ENCODE data around the gene OR52B6. TPM values are rescaled to one million over a fixed set of nuclear protein-coding genes. Genes with fewer than 3 reads are reported as not detected.

The OR52B6 gene
- total RNA-seq, 2 experiments from 2014 or later: not detected

- POLR2A ChIA-PET: no interaction called here
- ATAC-seq (ENCODE audit: low read depth) (no peak), DNase-seq (no peak)
- Mint-ChIP-seq H3K36me3 (peaks cover 4% of the 10 kb centered on the region), H3K4me1 (no peaks in the 10 kb centered on the region), H3K9me3 (no peaks in the 10 kb centered on the region), H3K4me3 (no peak overlapping the region), H3K27ac (no peak overlapping the region), H3K27me3 (no peaks in the 10 kb centered on the region)
Measured at GRCh38 chr11:5604896-5605295, 24.2 kb downstream of the OR52B6 start.

- no peak for ATAC-seq (ENCODE audit: low read depth)
Measured at GRCh38 chr11:5605849-5606248, 25.2 kb downstream of the OR52B6 start.

GRCh38 chr11:5608808-5609207 is 28.1 kb downstream of the OR52B6 start:
- ATAC-seq (ENCODE audit: low read depth) (no peak), DNase-seq (no peak)
- H3K4me1 Mint-ChIP-seq: peaks cover 7% of the 10 kb centered on the region
- no peak overlapping the region for H3K27ac Mint-ChIP-seq
- H3K36me3 Mint-ChIP-seq: peaks cover 4% of the 10 kb centered on the region
- no peak overlapping the region for H3K4me3 Mint-ChIP-seq
- no peaks in the 10 kb centered on the region for H3K27me3 Mint-ChIP-seq
- POLR2A ChIA-PET: no interaction called here
- H3K9me3 Mint-ChIP-seq: no peaks in the 10 kb centered on the region

More at GRCh38 chr11:5605849-5606248, 25.2 kb downstream of the OR52B6 start:
- POLR2A ChIA-PET: no interaction called here
- H3K36me3 Mint-ChIP-seq: peaks cover 4% of the 10 kb centered on the region
- H3K4me1 Mint-ChIP-seq: peaks cover 7% of the 10 kb centered on the region
- no peak overlapping the region for H3K4me3 Mint-ChIP-seq
- DNase-seq: no peak
- H3K9me3 Mint-ChIP-seq: no peaks in the 10 kb centered on the region
- no peaks in the 10 kb centered on the region for H3K27me3 Mint-ChIP-seq
- no peak overlapping the region for H3K27ac Mint-ChIP-seq

GRCh38 chr11:5610446-5610845 is 29.8 kb downstream of the OR52B6 start:
- no peak for DNase-seq
- no peaks in the 10 kb centered on the region for H3K27me3 Mint-ChIP-seq
- no peak overlapping the region for H3K4me3 Mint-ChIP-seq
- H3K4me1 Mint-ChIP-seq: peaks cover 7% of the 10 kb centered on the region
- no peak for ATAC-seq (ENCODE audit: low read depth)
- no peak overlapping the region for H3K27ac Mint-ChIP-seq
- POLR2A ChIA-PET: no interaction called here
- no peaks in the 10 kb centered on the region for H3K9me3 Mint-ChIP-seq
- peaks cover 4% of the 10 kb centered on the region for H3K36me3 Mint-ChIP-seq

GRCh38 chr11:5611627-5612026 is 30.9 kb downstream of the OR52B6 start:
- Mint-ChIP-seq H3K36me3 (peaks cover 4% of the 10 kb centered on the region), H3K9me3 (no peaks in the 10 kb centered on the region), H3K4me3 (no peak overlapping the region), H3K27ac (no peak overlapping the region), H3K27me3 (no peaks in the 10 kb centered on the region), H3K4me1 (peaks cover 7% of the 10 kb centered on the region)
- POLR2A ChIA-PET: no interaction called here
- ATAC-seq (ENCODE audit: low read depth): no peak
- no peak for DNase-seq

- no peaks in the 10 kb centered on the region for H3K9me3 Mint-ChIP-seq
- no peak overlapping the region for H3K27ac Mint-ChIP-seq
- POLR2A ChIA-PET: interaction anchor here (0.6 kb wide), 1 partner anchor 154 kb away, joined by 3 read pairs; no protein-coding TSS in a partner anchor
- H3K4me3 Mint-ChIP-seq: no peak overlapping the region
- peaks cover 6% of the 10 kb centered on the region for H3K4me1 Mint-ChIP-seq
- H3K27me3 Mint-ChIP-seq: no peaks in the 10 kb centered on the region
- DNase-seq (no peak), ATAC-seq (ENCODE audit: low read depth) (no peak)
- H3K36me3 Mint-ChIP-seq: peaks cover 18% of the 10 kb centered on the region
Measured at GRCh38 chr11:5618807-5619206, 38.1 kb downstream of the OR52B6 start.

- DNase-seq (no peak), ATAC-seq (ENCODE audit: low read depth) (no peak)
- Mint-ChIP-seq H3K9me3 (no peaks in the 10 kb centered on the region), H3K4me1 (peaks cover 12% of the 10 kb centered on the region), H3K36me3 (peaks cover 20% of the 10 kb centered on the region), H3K27me3 (no peaks in the 10 kb centered on the region), H3K4me3 (no peak overlapping the region), H3K27ac (no peak overlapping the region)
- POLR2A ChIA-PET: interaction anchor here (0.5 kb wide), 1 partner anchor 67 kb away, joined by 4 read pairs; no protein-coding TSS in a partner anchor
Measured at GRCh38 chr11:5620651-5621521, 40.2 kb downstream of the OR52B6 start.

GRCh38 chr11:5621580-5621979 is 40.9 kb downstream of the OR52B6 start:
- Mint-ChIP-seq H3K4me1 (peaks cover 19% of the 10 kb centered on the region), H3K4me3 (no peak overlapping the region), H3K36me3 (peaks cover 20% of the 10 kb centered on the region), H3K27me3 (no peaks in the 10 kb centered on the region), H3K27ac (no peak overlapping the region), H3K9me3 (no peaks in the 10 kb centered on the region)
- POLR2A ChIA-PET: interaction anchor here (1.1 kb wide), 1 partner anchor 21 kb away, joined by 4 read pairs; no protein-coding TSS in a partner anchor
- no peak for ATAC-seq (ENCODE audit: low read depth)
- DNase-seq: no peak

- H3K27ac Mint-ChIP-seq: peak overlapping the region; percentile 49
- ATAC-seq (ENCODE audit: low read depth): no peak
- POLR2A ChIA-PET: interaction anchor here (1.9 to 6.1 kb wide), 2 partner anchors 62 to 67 kb away, joined by 6 to 72 read pairs; partner anchors contain the start of genes TRIM22 and TRIM5
- peaks cover 30% of the 10 kb centered on the region for H3K4me1 Mint-ChIP-seq
- no peak for DNase-seq
- no peaks in the 10 kb centered on the region for H3K27me3 Mint-ChIP-seq
- no peaks in the 10 kb centered on the region for H3K9me3 Mint-ChIP-seq
- H3K4me3 Mint-ChIP-seq: no peak overlapping the region
- H3K36me3 Mint-ChIP-seq: peaks cover 24% of the 10 kb centered on the region
Measured at GRCh38 chr11:5622802-5623201, 42.1 kb downstream of the OR52B6 start.

- ATAC-seq (ENCODE audit: low read depth) (peak; percentile 98), DNase-seq (peak; percentile 55)
- Mint-ChIP-seq H3K36me3 (peaks cover 31% of the 10 kb centered on the region), H3K4me1 (peaks cover 36% of the 10 kb centered on the region), H3K9me3 (peaks cover 5% of the 10 kb centered on the region), H3K27ac (peak within 1 kb of the TSS; percentile 97), H3K4me3 (peak within 1 kb of the TSS; percentile 93), H3K27me3 (no peaks in the 10 kb centered on the region)
- POLR2A ChIA-PET: interaction anchor here (1.3 to 6.1 kb wide), 5 partner anchors 10 to 72 kb away, joined by 4 to 72 read pairs (median 6); partner anchors contain the start of genes TRIM22 and TRIM5
Measured at GRCh38 chr11:5624489-5625279, 44.0 kb downstream of the OR52B6 start, which contains the start of gene TRIM34. Gene TRIM34 (plus strand): TSS chr11:5625001. CDS start chr11:5632332, 7,331 bp downstream.

GRCh38 chr11:5625281-5625680 is 44.6 kb downstream of the OR52B6 start:
- Mint-ChIP-seq H3K27ac (peak overlapping the region; percentile 97), H3K27me3 (no peaks in the 10 kb centered on the region), H3K4me1 (peaks cover 37% of the 10 kb centered on the region), H3K36me3 (peaks cover 32% of the 10 kb centered on the region), H3K9me3 (peaks cover 5% of the 10 kb centered on the region), H3K4me3 (peak overlapping the region; percentile 93)
- DNase-seq: no peak
- POLR2A ChIA-PET: interaction anchor here (1.3 to 6.1 kb wide), 5 partner anchors 11 to 71 kb away, joined by 4 to 72 read pairs (median 6); partner anchors contain the start of genes TRIM22 and TRIM5
- no peak for ATAC-seq (ENCODE audit: low read depth)

GRCh38 chr11:5626196-5626595 is 45.5 kb downstream of the OR52B6 start:
- Mint-ChIP-seq H3K36me3 (peaks cover 26% of the 10 kb centered on the region), H3K27me3 (no peaks in the 10 kb centered on the region), H3K4me1 (peaks cover 35% of the 10 kb centered on the region), H3K4me3 (peak overlapping the region; percentile 93), H3K27ac (peak overlapping the region; percentile 97), H3K9me3 (peaks cover 5% of the 10 kb centered on the region)
- POLR2A ChIA-PET: interaction anchor here (5.0 to 6.1 kb wide), 2 partner anchors 58 to 64 kb away, joined by 36 to 72 read pairs; partner anchors contain the start of genes TRIM22 and TRIM5
- DNase-seq (no peak), ATAC-seq (ENCODE audit: low read depth) (no peak)

- Mint-ChIP-seq H3K4me1 (peaks cover 26% of the 10 kb centered on the region), H3K27ac (no peak overlapping the region), H3K4me3 (no peak overlapping the region), H3K36me3 (peaks cover 41% of the 10 kb centered on the region), H3K27me3 (no peaks in the 10 kb centered on the region), H3K9me3 (peaks cover 5% of the 10 kb centered on the region)
- POLR2A ChIA-PET: no interaction called here
- no peak for DNase-seq
- ATAC-seq (ENCODE audit: low read depth): no peak
Measured at GRCh38 chr11:5631417-5631816, 50.7 kb downstream of the OR52B6 start.
